ENCODE data around the gene KLF11.

The KLF11 gene

DNA sequence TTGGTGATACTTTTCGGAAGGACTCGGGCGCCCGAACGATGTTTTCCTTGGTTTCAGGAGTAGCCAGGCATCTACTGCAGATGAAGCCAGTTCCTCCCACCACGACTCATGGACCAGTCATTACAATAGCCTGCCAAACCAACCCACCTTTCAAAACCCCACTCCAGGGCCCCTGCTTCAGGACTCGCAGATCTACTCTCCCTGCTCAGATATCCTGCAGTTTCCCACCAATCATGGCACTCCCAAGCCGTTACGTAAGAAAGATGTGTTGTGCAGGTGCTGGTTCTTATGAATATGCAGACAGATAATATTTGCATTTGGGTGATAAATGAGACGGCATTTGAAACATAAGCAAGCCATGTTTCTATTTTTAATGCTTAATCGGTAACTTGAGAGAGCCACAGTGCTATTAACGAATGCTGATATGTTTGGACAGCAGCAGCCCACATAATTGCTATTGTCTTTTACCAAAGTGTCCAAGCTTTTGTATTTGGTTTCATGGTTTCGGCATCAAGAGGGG, 40.4 kb downstream of the KLF11 start:
- no peak overlapping the region for H3K4me3 ChIP-seq (ENCODE audit: low read length)
- TF ChIP-seq CTCF (IDR thresholded peaks at IDR 0.05; ENCODE audit: insufficient read depth, low read depth, low read length, missing control alignments): no peak
- no peak for DNase-seq (ENCODE audit: low read depth)

DNA sequence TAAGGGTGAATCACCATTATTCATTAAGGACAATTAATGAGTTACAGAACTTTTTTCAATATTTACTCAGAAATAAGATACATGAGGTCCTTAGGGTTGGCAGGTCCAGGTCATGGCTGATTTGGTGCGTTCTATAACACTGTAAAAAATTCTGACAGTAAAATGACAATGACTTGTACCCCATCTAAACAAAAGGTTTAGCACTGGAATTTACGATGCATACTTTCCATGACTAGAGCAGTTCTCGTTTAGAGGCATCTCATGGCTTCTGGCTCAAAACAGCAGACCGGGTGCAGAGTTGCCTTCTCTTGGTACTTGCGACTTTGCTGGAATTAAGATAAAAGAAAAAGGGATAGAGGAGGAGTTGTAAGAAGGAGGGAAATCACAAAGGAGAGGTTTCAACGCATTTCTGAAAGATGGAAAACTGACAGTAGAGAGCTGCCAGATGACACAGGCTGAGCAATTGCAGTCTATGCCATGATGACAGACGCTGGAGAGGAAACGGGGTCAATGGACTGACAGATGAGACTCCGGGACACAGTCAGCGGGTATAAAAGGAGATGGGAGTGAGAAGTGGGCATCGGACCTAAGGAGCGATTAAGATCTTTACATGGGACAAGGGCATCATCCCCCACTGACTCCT, 41.0 kb downstream of the KLF11 start:
- DNase-seq (ENCODE audit: low read depth): no peak
- H3K4me3 ChIP-seq (ENCODE audit: low read length): no peak overlapping the region
- no peak for TF ChIP-seq CTCF (IDR thresholded peaks at IDR 0.05; ENCODE audit: insufficient read depth, low read depth, low read length, missing control alignments)

GRCh38 chr2:10085043-10085667, 41.8 kb downstream of the KLF11 start:
- no peak for DNase-seq (ENCODE audit: low read depth)
- H3K4me3 ChIP-seq (ENCODE audit: low read length): no peak overlapping the region
- no peak for TF ChIP-seq CTCF (IDR thresholded peaks at IDR 0.05; ENCODE audit: insufficient read depth, low read depth, low read length, missing control alignments)

GRCh38 chr2:10085668-10086059, 42.3 kb downstream of the KLF11 start:
- H3K4me3 ChIP-seq (ENCODE audit: low read length): no peak overlapping the region
- DNase-seq (ENCODE audit: low read depth): no peak
- TF ChIP-seq CTCF (IDR thresholded peaks at IDR 0.05; ENCODE audit: insufficient read depth, low read depth, low read length, missing control alignments): no peak

GRCh38 chr2:10086950-10087349, 43.6 kb downstream of the KLF11 start:
- DNase-seq (ENCODE audit: low read depth): no peak
- no peak overlapping the region for H3K4me3 ChIP-seq (ENCODE audit: low read length)
- no peak for TF ChIP-seq CTCF (IDR thresholded peaks at IDR 0.05; ENCODE audit: insufficient read depth, low read depth, low read length, missing control alignments)

DNA sequence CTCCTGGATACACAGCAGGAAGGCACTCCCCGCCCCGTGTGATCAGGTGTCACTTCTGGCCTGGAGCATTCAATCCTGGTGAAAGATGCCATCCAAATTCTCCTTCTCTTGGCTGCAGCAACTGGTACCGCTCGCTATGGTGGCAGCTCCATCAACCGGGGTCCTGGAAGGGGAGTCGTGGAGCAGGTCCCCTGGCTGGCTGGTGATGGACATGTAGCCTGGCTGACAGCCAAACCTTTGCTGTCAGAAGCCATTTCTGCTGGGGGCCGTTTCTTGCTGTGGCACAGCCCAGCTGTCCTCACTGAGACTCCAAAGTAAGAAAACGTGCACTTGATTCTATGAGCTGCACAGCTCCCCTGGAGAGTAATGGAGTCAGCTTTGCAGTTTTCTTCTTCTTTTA, 44.0 kb downstream of the KLF11 start:
- DNase-seq (ENCODE audit: low read depth): no peak
- H3K4me3 ChIP-seq (ENCODE audit: low read length): no peak overlapping the region

More for the DNA sequence above, 44.0 kb downstream of the KLF11 start:
- TF ChIP-seq CTCF (IDR thresholded peaks at IDR 0.05; ENCODE audit: insufficient read depth, low read depth, low read length, missing control alignments): no peak

Data from epithelial cell of esophagus (primary cell).